Skeletal muscle satellite cell (primary cell): ENCODE data around the gene ZMYND11. TPM values are rescaled to one million over a fixed set of nuclear protein-coding genes. Genes with fewer than 3 reads are reported as not detected.

Experiments used
- H3K27me3 ChIP-seq: 2 replicates; pipeline ENCODE4 v1.7.0; 2013; ENCODE audit warnings: low read length; ENCODE audit not compliant: control insufficient read depth, insufficient read depth
- H3K36me3 ChIP-seq: 2 replicates; pipeline ENCODE4 v1.7.0; 2013; ENCODE audit warnings: mild to moderate bottlenecking, control low read depth, low read length; ENCODE audit not compliant: insufficient read depth
- H3K4me1 ChIP-seq: 2 replicates; pipeline ENCODE4 v1.7.0; 2013; ENCODE audit warnings: low read length; ENCODE audit not compliant: control insufficient read depth, insufficient read depth
- H3K4me2 ChIP-seq: 2 replicates; pipeline ENCODE4 v1.7.0; 2013; ENCODE audit warnings: mild to moderate bottlenecking, low read length
- H3K4me3 ChIP-seq: 2 replicates; pipeline ENCODE4 v1.7.0; 2013; ENCODE audit warnings: low read length
- H3K9ac ChIP-seq: 2 replicates; pipeline ENCODE4 v1.7.0; 2013; ENCODE audit warnings: mild to moderate bottlenecking, low read depth, low read length, moderate library complexity
- H3K9me3 ChIP-seq: replicated peaks from 2 replicates; pipeline ENCODE4 v1.7.0; 2013; ENCODE audit warnings: mild to moderate bottlenecking, control low read depth, low read length
- total RNA-seq: library from RNA; depleted of rRNA; stranded (reverse); fragments of >200 nt; gene quantifications from 2 replicates; pipeline ENCODE4 v1.2.3, GENCODE V29; 2012; rRNA removed

The ZMYND11 gene
- 26.9 and 35.2 TPM in 2 replicates for total RNA-seq

- Histone ChIP-seq H3K4me2 (peak within 1 kb of the TSS; percentile 96), H3K9ac (peak within 1 kb of the TSS; percentile 93), H3K4me3 (peak within 1 kb of the TSS; percentile 80), H3K9me3 (no peaks in the 10 kb centered on the region), H3K27me3 (no peaks in the 10 kb centered on the region), H3K4me1 (peaks cover 44% of the 10 kb centered on the region), H3K36me3 (no peaks in the 10 kb centered on the region)
Measured at GRCh38 chr10:135132-135600, at the start of gene ZMYND11. TSS of gene ZMYND11 (plus strand) at chr10:135455. CDS start at chr10:180013, 44,558 bp downstream.

- Histone ChIP-seq H3K36me3 (no peaks in the 10 kb centered on the region), H3K4me2 (no peak overlapping the region), H3K4me3 (no peak overlapping the region)
Measured at GRCh38 chr10:86031-86430, 49.2 kb upstream of the ZMYND11 start.

GRCh38 chr10:87177-88080 is 47.8 kb upstream of the ZMYND11 start:
- Histone ChIP-seq H3K4me3 (no peak overlapping the region), H3K4me1 (no peaks in the 10 kb centered on the region), H3K36me3 (no peaks in the 10 kb centered on the region), H3K9me3 (no peaks in the 10 kb centered on the region), H3K9ac (no peak overlapping the region), H3K27me3 (peaks cover 37% of the 10 kb centered on the region), H3K4me2 (no peak overlapping the region)

More at GRCh38 chr10:86031-86430, 49.2 kb upstream of the ZMYND11 start:
- Histone ChIP-seq H3K9ac (no peak overlapping the region), H3K4me1 (no peaks in the 10 kb centered on the region), H3K9me3 (no peaks in the 10 kb centered on the region), H3K27me3 (peaks cover 49% of the 10 kb centered on the region)

DNA sequence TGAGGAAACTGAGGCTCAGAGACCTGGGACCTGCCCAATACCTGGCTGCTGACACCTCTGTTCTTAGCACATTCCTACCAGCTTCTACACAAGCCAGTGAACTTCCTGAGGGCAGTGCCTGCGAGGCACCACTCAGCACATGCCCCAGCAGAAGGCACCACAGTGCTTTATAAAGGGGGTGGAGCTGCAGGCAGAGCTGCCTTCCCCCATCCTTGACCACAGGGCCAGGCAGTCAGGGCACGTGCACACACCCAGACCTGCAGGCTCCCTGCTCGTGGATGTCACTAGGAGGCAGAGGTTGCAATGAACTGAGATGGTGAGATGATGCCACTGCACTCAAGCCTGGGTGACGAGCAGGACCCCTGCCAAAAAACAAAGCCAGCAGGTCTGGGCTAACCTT is 47.0 kb upstream of the ZMYND11 start:
- Histone ChIP-seq H3K9ac (no peak overlapping the region), H3K27me3 (peaks cover 37% of the 10 kb centered on the region), H3K4me2 (no peak overlapping the region), H3K9me3 (no peaks in the 10 kb centered on the region), H3K4me3 (no peak overlapping the region), H3K4me1 (no peaks in the 10 kb centered on the region), H3K36me3 (no peaks in the 10 kb centered on the region)

- Histone ChIP-seq H3K27me3 (peaks cover 36% of the 10 kb centered on the region), H3K9me3 (no peaks in the 10 kb centered on the region), H3K9ac (no peak overlapping the region)
Measured at GRCh38 chr10:89248-89647, 46.0 kb upstream of the ZMYND11 start.

DNA sequence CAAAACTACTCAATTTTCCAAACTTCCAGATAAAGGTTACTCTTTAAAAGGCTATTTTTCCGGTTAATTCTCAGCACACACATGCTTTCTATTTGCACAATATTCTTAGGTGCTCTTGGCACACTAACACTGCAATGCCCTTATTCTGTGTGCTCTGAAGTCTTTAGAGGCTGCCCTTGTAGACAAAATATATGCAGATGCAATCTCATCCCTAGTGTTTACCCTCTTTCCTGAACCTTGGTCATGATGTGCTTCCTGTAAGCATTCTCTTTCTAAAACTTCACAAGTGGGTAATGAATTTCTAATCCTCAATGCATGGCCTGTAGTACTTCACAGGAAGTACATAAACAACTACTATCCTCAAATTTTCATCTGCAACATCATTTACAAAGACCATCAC is 45.1 kb upstream of the ZMYND11 start:
- Histone ChIP-seq H3K9ac (no peak overlapping the region), H3K4me1 (no peaks in the 10 kb centered on the region), H3K36me3 (no peaks in the 10 kb centered on the region), H3K4me3 (no peak overlapping the region), H3K9me3 (no peaks in the 10 kb centered on the region), H3K4me2 (no peak overlapping the region), H3K27me3 (peaks cover 36% of the 10 kb centered on the region)

More at GRCh38 chr10:89248-89647, 46.0 kb upstream of the ZMYND11 start:
- H3K4me3 ChIP-seq: no peak overlapping the region
- no peaks in the 10 kb centered on the region for H3K4me1 ChIP-seq
- H3K4me2 ChIP-seq: no peak overlapping the region
- H3K36me3 ChIP-seq: no peaks in the 10 kb centered on the region

GRCh38 chr10:91313-91712 is 43.9 kb upstream of the ZMYND11 start:
- Histone ChIP-seq H3K9ac (no peak overlapping the region), H3K27me3 (peaks cover 36% of the 10 kb centered on the region), H3K36me3 (no peaks in the 10 kb centered on the region), H3K4me1 (no peaks in the 10 kb centered on the region), H3K4me3 (no peak overlapping the region), H3K4me2 (no peak overlapping the region), H3K9me3 (no peaks in the 10 kb centered on the region)

DNA sequence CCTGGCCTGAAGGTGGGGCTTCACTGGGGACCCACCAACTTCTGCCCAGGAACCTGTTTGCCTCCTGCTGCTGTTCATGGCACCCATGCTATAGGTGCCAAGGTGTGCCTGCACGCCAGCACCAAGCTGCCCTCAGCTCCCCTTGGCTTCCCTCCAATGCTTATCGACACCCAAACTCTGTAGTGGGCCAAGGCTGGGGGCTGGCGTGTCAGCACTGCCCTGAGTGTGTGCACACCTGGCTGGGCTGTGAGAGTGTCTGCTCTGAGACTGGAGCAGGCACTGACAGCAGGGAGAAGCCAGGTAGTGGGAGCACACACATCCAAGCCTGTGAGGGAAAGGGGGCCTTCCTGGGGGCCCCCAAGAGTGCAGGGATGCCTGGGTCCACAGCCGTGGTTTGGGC is 43.1 kb upstream of the ZMYND11 start:
- no peak overlapping the region for H3K9ac ChIP-seq
- no peaks in the 10 kb centered on the region for H3K4me1 ChIP-seq
- peaks cover 35% of the 10 kb centered on the region for H3K27me3 ChIP-seq
- H3K9me3 ChIP-seq: no peaks in the 10 kb centered on the region
- H3K4me3 ChIP-seq: no peak overlapping the region
- no peaks in the 10 kb centered on the region for H3K36me3 ChIP-seq
- H3K4me2 ChIP-seq: no peak overlapping the region

- no peaks in the 10 kb centered on the region for H3K36me3 ChIP-seq
- no peak overlapping the region for H3K9ac ChIP-seq
- no peaks in the 10 kb centered on the region for H3K9me3 ChIP-seq
- H3K4me2 ChIP-seq: no peak overlapping the region
- no peak overlapping the region for H3K4me3 ChIP-seq
- H3K4me1 ChIP-seq: no peaks in the 10 kb centered on the region
- H3K27me3 ChIP-seq: peaks cover 35% of the 10 kb centered on the region
Measured at GRCh38 chr10:92846-93245, 42.4 kb upstream of the ZMYND11 start.

- H3K9ac ChIP-seq: no peak overlapping the region
- no peaks in the 10 kb centered on the region for H3K9me3 ChIP-seq
- H3K4me2 ChIP-seq: no peak overlapping the region
- no peak overlapping the region for H3K4me3 ChIP-seq
- H3K36me3 ChIP-seq: no peaks in the 10 kb centered on the region
- H3K27me3 ChIP-seq: peaks cover 18% of the 10 kb centered on the region
- H3K4me1 ChIP-seq: no peaks in the 10 kb centered on the region
Measured at GRCh38 chr10:94613-95012, 40.6 kb upstream of the ZMYND11 start.

DNA sequence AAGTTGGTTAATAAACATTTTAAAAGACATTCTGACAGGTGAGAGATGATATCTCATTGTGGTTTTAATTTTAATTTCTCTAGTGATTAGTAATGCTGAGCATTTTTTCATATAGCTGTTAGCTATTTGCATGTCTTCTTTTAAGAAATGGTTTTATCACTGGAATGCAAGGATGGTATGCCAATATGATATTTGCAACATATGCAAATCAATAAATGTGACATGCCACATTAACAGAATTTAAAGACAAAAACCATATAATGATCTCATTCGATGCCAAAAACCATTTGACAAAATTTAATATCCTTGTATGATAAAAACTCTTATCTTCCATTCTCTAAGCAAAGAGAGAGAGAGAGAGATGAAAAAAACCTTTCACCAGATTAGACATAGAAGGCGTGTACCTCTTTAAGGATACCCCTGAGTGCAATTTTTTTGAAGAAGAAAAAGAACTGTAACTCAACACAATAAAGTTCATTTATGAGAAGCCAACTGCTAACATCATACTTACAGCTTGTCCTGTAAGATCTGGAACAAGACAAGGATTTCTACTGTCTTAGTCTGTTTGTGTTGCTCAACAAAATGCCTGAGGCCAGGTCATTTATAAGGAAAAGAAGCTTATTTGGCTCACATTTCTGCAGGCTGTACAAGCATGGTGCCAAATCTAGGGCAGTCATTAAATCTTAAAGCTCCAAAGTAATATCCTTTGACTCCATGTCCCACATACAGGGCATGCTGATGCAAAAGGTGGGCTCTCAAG is 39.7 kb upstream of the ZMYND11 start:
- Histone ChIP-seq H3K9me3 (no peaks in the 10 kb centered on the region), H3K4me1 (no peaks in the 10 kb centered on the region), H3K9ac (no peak overlapping the region), H3K27me3 (peaks cover 12% of the 10 kb centered on the region), H3K36me3 (no peaks in the 10 kb centered on the region), H3K4me3 (no peak overlapping the region), H3K4me2 (no peak overlapping the region)
